BLaER1 (cell line): Measurements from ENCODE around the gene HAVCR1.

Source experiments
- H3K27ac ChIP-seq: shearing (Covaris generic); formaldehyde crosslinking; 2 replicates; pipeline ENCODE4 v1.8.1; 2022
- H3K27me3 ChIP-seq: shearing (Covaris generic); formaldehyde crosslinking; 2 replicates; pipeline ENCODE4 v1.8.1; 2022
- H3K36me3 ChIP-seq: shearing (Covaris generic); formaldehyde crosslinking; 2 replicates; pipeline ENCODE4 v1.8.1; 2022
- H3K4me1 ChIP-seq: shearing (Covaris generic); formaldehyde crosslinking; 2 replicates; pipeline ENCODE4 v1.8.1; 2022
- H3K4me2 ChIP-seq: shearing (Covaris generic); formaldehyde crosslinking; 2 replicates; pipeline ENCODE4 v1.8.1; 2022
- H3K4me3 ChIP-seq: shearing (Covaris generic); formaldehyde crosslinking; 2 replicates; pipeline ENCODE4 v1.8.1; 2022
- H3K9ac ChIP-seq: shearing (Covaris generic); formaldehyde crosslinking; 2 replicates; pipeline ENCODE4 v1.8.1; 2022
- H3K9me3 ChIP-seq: shearing (Covaris generic); formaldehyde crosslinking; 2 replicates; pipeline ENCODE4 v1.8.1; 2022
- H4K20me1 ChIP-seq: shearing (Covaris generic); formaldehyde crosslinking; 2 replicates; pipeline ENCODE4 v1.8.1; 2022
- Cebpa-rat ChIP-seq: shearing (Covaris generic); IDR thresholded peaks from 2 replicates; pipeline ENCODE4 v1.8.1; 2022

HAVCR1 gene

GRCh38 chr5:157059093-157059539, at the start of gene HAVCR1:
Gene HAVCR1, minus strand, starts transcription at chr5:157059116. Its CDS starts 1,173 bp downstream, at chr5:157057943.
- H3K4me2 ChIP-seq: no peak within 1 kb of the TSS
- H3K36me3 ChIP-seq: no peaks in the 10 kb centered on the region
- no peak within 1 kb of the TSS for H3K4me3 ChIP-seq
- no peaks in the 10 kb centered on the region for H4K20me1 ChIP-seq
- H3K9me3 ChIP-seq: no peaks in the 10 kb centered on the region; the same call in 1 of the 2 replicates
- H3K27me3 ChIP-seq: no peaks in the 10 kb centered on the region
- no peaks in the 10 kb centered on the region for H3K4me1 ChIP-seq
- H3K27ac ChIP-seq: no peak within 1 kb of the TSS
- no peak for TF ChIP-seq Cebpa-rat
- H3K9ac ChIP-seq: no peak within 1 kb of the TSS

- no peak for TF ChIP-seq Cebpa-rat
- Histone ChIP-seq H3K9me3 (no peaks in the 10 kb centered on the region), H3K9ac (no peak overlapping the region), H3K4me3 (no peak overlapping the region), H3K4me2 (no peak overlapping the region), H4K20me1 (no peaks in the 10 kb centered on the region), H3K4me1 (peaks cover 24% of the 10 kb centered on the region), H3K27me3 (no peaks in the 10 kb centered on the region), H3K36me3 (no peaks in the 10 kb centered on the region), H3K27ac (no peak overlapping the region)
Measured at GRCh38 chr5:157107508-157107907, 48.6 kb upstream of the HAVCR1 start.

GRCh38 chr5:157106630-157107461, 47.9 kb upstream of the HAVCR1 start:
- Histone ChIP-seq H4K20me1 (no peaks in the 10 kb centered on the region), H3K27ac (no peak overlapping the region), H3K4me2 (no peak overlapping the region), H3K9ac (no peak overlapping the region), H3K36me3 (no peaks in the 10 kb centered on the region), H3K4me3 (no peak overlapping the region), H3K9me3 (no peaks in the 10 kb centered on the region), H3K4me1 (peaks cover 24% of the 10 kb centered on the region), H3K27me3 (no peaks in the 10 kb centered on the region)
- no peak for TF ChIP-seq Cebpa-rat

GRCh38 chr5:157100140-157100679, 41.3 kb upstream of the HAVCR1 start:
- Histone ChIP-seq H4K20me1 (no peaks in the 10 kb centered on the region), H3K4me2 (peak overlapping the region; percentile 6; the same call in 1 of the 2 replicates)

GRCh38 chr5:157088342-157088990, 29.6 kb upstream of the HAVCR1 start:
- Histone ChIP-seq H3K4me1 (no peaks in the 10 kb centered on the region), H3K9ac (no peak overlapping the region), H3K4me2 (no peak overlapping the region), H3K9me3 (no peaks in the 10 kb centered on the region), H4K20me1 (no peaks in the 10 kb centered on the region), H3K36me3 (no peaks in the 10 kb centered on the region), H3K27ac (no peak overlapping the region), H3K4me3 (no peak overlapping the region), H3K27me3 (no peaks in the 10 kb centered on the region)
- TF ChIP-seq Cebpa-rat: no peak

More at GRCh38 chr5:157100140-157100679, 41.3 kb upstream of the HAVCR1 start:
- H3K36me3 ChIP-seq: no peaks in the 10 kb centered on the region
- peaks cover 6% of the 10 kb centered on the region; the same call in 1 of the 2 replicates for H3K4me1 ChIP-seq
- TF ChIP-seq Cebpa-rat: no peak
- no peaks in the 10 kb centered on the region for H3K9me3 ChIP-seq
- no peak overlapping the region for H3K9ac ChIP-seq
- no peak overlapping the region for H3K4me3 ChIP-seq
- H3K27ac ChIP-seq: no peak overlapping the region
- H3K27me3 ChIP-seq: no peaks in the 10 kb centered on the region

GRCh38 chr5:157086751-157087359, 27.9 kb upstream of the HAVCR1 start:
- Histone ChIP-seq H3K4me1 (no peaks in the 10 kb centered on the region), H3K9ac (no peak overlapping the region), H4K20me1 (no peaks in the 10 kb centered on the region), H3K4me3 (no peak overlapping the region), H3K36me3 (no peaks in the 10 kb centered on the region), H3K27ac (no peak overlapping the region), H3K9me3 (no peaks in the 10 kb centered on the region), H3K4me2 (no peak overlapping the region), H3K27me3 (no peaks in the 10 kb centered on the region)
- TF ChIP-seq Cebpa-rat: no peak

GRCh38 chr5:157085930-157086329, 27.0 kb upstream of the HAVCR1 start:
- Histone ChIP-seq H3K27ac (no peak overlapping the region), H3K4me3 (no peak overlapping the region), H3K4me1 (no peaks in the 10 kb centered on the region), H3K4me2 (no peak overlapping the region), H4K20me1 (no peaks in the 10 kb centered on the region), H3K9ac (no peak overlapping the region), H3K27me3 (no peaks in the 10 kb centered on the region), H3K36me3 (no peaks in the 10 kb centered on the region), H3K9me3 (no peaks in the 10 kb centered on the region)
- no peak for TF ChIP-seq Cebpa-rat

GRCh38 chr5:157080286-157080685, 21.4 kb upstream of the HAVCR1 start:
- no peaks in the 10 kb centered on the region for H4K20me1 ChIP-seq
- H3K27me3 ChIP-seq: no peaks in the 10 kb centered on the region
- H3K4me2 ChIP-seq: no peak overlapping the region
- H3K9ac ChIP-seq: no peak overlapping the region
- H3K4me3 ChIP-seq: no peak overlapping the region
- peaks cover 22% of the 10 kb centered on the region for H3K4me1 ChIP-seq
- no peak for TF ChIP-seq Cebpa-rat
- H3K9me3 ChIP-seq: no peaks in the 10 kb centered on the region
- no peaks in the 10 kb centered on the region for H3K36me3 ChIP-seq
- no peak overlapping the region for H3K27ac ChIP-seq

GRCh38 chr5:157076558-157076957, 17.6 kb upstream of the HAVCR1 start:
- Histone ChIP-seq H3K27ac (no peak overlapping the region), H3K4me3 (no peak overlapping the region), H3K4me2 (peak overlapping the region; percentile 70)

More at GRCh38 chr5:157076558-157076957, 17.6 kb upstream of the HAVCR1 start:
- Histone ChIP-seq H3K9ac (no peak overlapping the region), H3K36me3 (no peaks in the 10 kb centered on the region), H3K9me3 (no peaks in the 10 kb centered on the region), H4K20me1 (no peaks in the 10 kb centered on the region), H3K4me1 (peaks cover 29% of the 10 kb centered on the region), H3K27me3 (no peaks in the 10 kb centered on the region)
- TF ChIP-seq Cebpa-rat: no peak
